ENCODE results near the gene PACRG. TPM values are rescaled to one million over a fixed set of nuclear protein-coding genes. Genes with fewer than 3 reads are reported as not detected.

The PACRG gene
- total RNA-seq, 4 donors from 2014 or later: 1.5 to 10.4 (median 2.1) TPM

- 94 to 98% methylated on average over 1 of the region's 1 CpG for WGBS, 2 donors
- Histone ChIP-seq H3K9me3 (peaks cover 0 to 11% (median 0%) of the 10 kb centered on the region in 4 donors), H3K4me3 (no peak overlapping the region), H3K27me3 (no peaks in the 10 kb centered on the region), H3K4me1 (peaks cover 0 to 15% (median 0%) of the 10 kb centered on the region in 4 donors), H3K36me3 (no peaks in the 10 kb centered on the region), H3K27ac (peak overlapping the region; percentile 90 to 95 (median 92))
- no peak for DNase-seq (ENCODE audit: low spot score in 2 of 2)
- TF ChIP-seq EP300 (IDR thresholded peaks at IDR 0.05): no peak
- TF ChIP-seq CTCF (IDR thresholded peaks at IDR 0.05): no peak
- no peak for TF ChIP-seq POLR2A (IDR thresholded peaks at IDR 0.05)
Measured at GRCh38 chr6:162728706-162729105, 932 bp downstream of the PACRG start.

GRCh38 chr6:162730502-162730901 is 2.7 kb downstream of the PACRG start:
- peaks cover 0 to 15% (median 0%) of the 10 kb centered on the region in 4 donors for H3K4me1 ChIP-seq

GRCh38 chr6:162733489-162733888 is 5.7 kb downstream of the PACRG start:
- TF ChIP-seq CTCF (IDR thresholded peaks at IDR 0.05) (no peak), EP300 (IDR thresholded peaks at IDR 0.05) (no peak)
- H3K36me3 ChIP-seq: no peaks in the 10 kb centered on the region
- WGBS, 2 donors: 71 to 78% methylated on average over 4 of the region's 4 CpGs
- no peaks in the 10 kb centered on the region for H3K27me3 ChIP-seq
- H3K27ac ChIP-seq: no peak overlapping the region
- peaks cover 0 to 11% (median 0%) of the 10 kb centered on the region in 4 donors for H3K9me3 ChIP-seq
- no peaks in the 10 kb centered on the region for H3K4me1 ChIP-seq
- DNase-seq (ENCODE audit: low spot score in 2 of 2): no peak
- no peak overlapping the region for H3K4me3 ChIP-seq

More at GRCh38 chr6:162730502-162730901, 2.7 kb downstream of the PACRG start:
- no peak for DNase-seq (ENCODE audit: low spot score in 2 of 2)
- TF ChIP-seq POLR2A (IDR thresholded peaks at IDR 0.05) (no peak), CTCF (IDR thresholded peaks at IDR 0.05) (no peak), EP300 (IDR thresholded peaks at IDR 0.05) (no peak)
- Histone ChIP-seq H3K27me3 (no peaks in the 10 kb centered on the region), H3K4me3 (no peak overlapping the region), H3K27ac (no peak overlapping the region), H3K36me3 (no peaks in the 10 kb centered on the region), H3K9me3 (peaks cover 0 to 11% (median 0%) of the 10 kb centered on the region in 4 donors)
- WGBS, 2 donors: 95% methylated on average over 1 of the region's 1 CpG

- no peaks in the 10 kb centered on the region for H3K36me3 ChIP-seq
- no peak for TF ChIP-seq CTCF (IDR thresholded peaks at IDR 0.05)
- TF ChIP-seq POLR2A (IDR thresholded peaks at IDR 0.05): no peak
- TF ChIP-seq EP300 (IDR thresholded peaks at IDR 0.05): no peak
- WGBS, 2 donors: 29 to 35% methylated on average over 1 of the region's 1 CpG
- no peak for DNase-seq (ENCODE audit: low spot score in 2 of 2)
- no peaks in the 10 kb centered on the region for H3K9me3 ChIP-seq
- H3K27me3 ChIP-seq: no peaks in the 10 kb centered on the region
- no peaks in the 10 kb centered on the region for H3K4me1 ChIP-seq
- H3K4me3 ChIP-seq: no peak overlapping the region
- no peak overlapping the region for H3K27ac ChIP-seq
Measured at GRCh38 chr6:162736961-162737360, 9.2 kb downstream of the PACRG start.

- no peak for DNase-seq (ENCODE audit: low spot score in 2 of 2)
- H3K36me3 ChIP-seq: no peaks in the 10 kb centered on the region
- H3K4me1 ChIP-seq: no peaks in the 10 kb centered on the region
- no peak overlapping the region for H3K27ac ChIP-seq
- H3K9me3 ChIP-seq: no peaks in the 10 kb centered on the region
- H3K27me3 ChIP-seq: no peaks in the 10 kb centered on the region
- TF ChIP-seq POLR2A (IDR thresholded peaks at IDR 0.05): no peak
- no peak for TF ChIP-seq CTCF (IDR thresholded peaks at IDR 0.05)
- no peak for TF ChIP-seq EP300 (IDR thresholded peaks at IDR 0.05)
- no peak overlapping the region for H3K4me3 ChIP-seq
- 80 to 82% methylated on average over 3 of the region's 3 CpGs for WGBS, 2 donors
Measured at GRCh38 chr6:162750776-162751175, 23.0 kb downstream of the PACRG start.
